Measurements from ENCODE around the gene ZSWIM6.
"Not testable (repeated sequence)": the region's sequence is repeated elsewhere in the genome, so short reads cannot be mapped to it uniquely, and the experiment has no call there.

ZSWIM6 gene

DNA sequence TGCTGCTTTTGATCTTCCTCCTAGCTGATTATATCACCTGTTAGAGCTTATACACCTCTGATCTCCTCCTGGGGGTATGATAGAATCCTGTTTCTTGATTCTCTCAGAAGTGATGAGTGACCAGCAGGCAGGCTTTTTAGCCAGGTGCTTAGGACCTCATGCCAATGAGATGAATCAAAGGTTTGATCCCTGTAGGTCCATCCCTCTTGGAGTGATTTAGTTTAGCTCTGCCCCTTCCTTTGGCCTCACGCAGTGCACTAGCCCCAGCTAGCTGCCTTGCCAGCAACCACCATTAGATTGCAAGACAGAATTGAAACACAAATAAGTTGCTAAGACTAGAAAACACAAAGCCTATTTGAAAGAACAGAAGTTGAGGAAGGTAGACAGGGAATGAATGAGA, 84.4 kb downstream of the ZSWIM6 start:
- no peak overlapping the region for H3K4me3 ChIP-seq (ENCODE audit: low read depth, low read length)
- in situ Hi-C loops (cut with HindIII; ENCODE audit: low sequenced_read_pairs), result no loop called here
- TF ChIP-seq, protein P1, sequence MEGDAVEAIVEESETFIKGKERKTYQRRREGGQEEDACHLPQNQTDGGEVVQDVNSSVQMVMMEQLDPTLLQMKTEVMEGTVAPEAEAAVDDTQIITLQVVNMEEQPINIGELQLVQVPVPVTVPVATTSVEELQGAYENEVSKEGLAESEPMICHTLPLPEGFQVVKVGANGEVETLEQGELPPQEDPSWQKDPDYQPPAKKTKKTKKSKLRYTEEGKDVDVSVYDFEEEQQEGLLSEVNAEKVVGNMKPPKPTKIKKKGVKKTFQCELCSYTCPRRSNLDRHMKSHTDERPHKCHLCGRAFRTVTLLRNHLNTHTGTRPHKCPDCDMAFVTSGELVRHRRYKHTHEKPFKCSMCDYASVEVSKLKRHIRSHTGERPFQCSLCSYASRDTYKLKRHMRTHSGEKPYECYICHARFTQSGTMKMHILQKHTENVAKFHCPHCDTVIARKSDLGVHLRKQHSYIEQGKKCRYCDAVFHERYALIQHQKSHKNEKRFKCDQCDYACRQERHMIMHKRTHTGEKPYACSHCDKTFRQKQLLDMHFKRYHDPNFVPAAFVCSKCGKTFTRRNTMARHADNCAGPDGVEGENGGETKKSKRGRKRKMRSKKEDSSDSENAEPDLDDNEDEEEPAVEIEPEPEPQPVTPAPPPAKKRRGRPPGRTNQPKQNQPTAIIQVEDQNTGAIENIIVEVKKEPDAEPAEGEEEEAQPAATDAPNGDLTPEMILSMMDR (IDR thresholded peaks at IDR 0.05; ENCODE audit: low read depth, low read length), result no peak
- no peak for DNase-seq (ENCODE audit: low read depth, low spot score)

DNA sequence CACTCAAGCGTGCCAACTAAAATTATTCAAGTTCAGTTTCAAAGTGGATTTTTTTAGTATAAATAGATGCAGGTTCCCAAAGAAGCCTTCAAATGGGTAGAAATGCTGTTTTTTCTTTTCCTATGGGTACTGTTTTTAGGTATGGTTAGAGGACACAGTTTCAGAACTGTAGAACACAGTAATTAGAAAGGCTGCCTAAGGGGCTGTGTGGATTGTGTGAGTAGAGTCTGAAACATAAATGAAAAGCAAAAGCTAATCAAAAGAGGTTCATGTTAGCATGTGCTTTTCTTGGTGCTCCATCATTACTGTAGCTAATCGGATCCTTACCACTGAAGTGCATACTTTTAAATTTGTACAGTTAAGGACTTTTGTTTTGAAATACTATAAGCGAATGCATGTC, 85.3 kb downstream of the ZSWIM6 start:
- DNase-seq (ENCODE audit: low read depth, low spot score), result no peak
- TF ChIP-seq, protein P1 (IDR thresholded peaks at IDR 0.05; ENCODE audit: low read depth, low read length), result no peak
- H3K4me3 ChIP-seq (ENCODE audit: low read depth, low read length), result no peak overlapping the region
- in situ Hi-C loops (cut with HindIII; ENCODE audit: low sequenced_read_pairs), result no loop called here

DNA sequence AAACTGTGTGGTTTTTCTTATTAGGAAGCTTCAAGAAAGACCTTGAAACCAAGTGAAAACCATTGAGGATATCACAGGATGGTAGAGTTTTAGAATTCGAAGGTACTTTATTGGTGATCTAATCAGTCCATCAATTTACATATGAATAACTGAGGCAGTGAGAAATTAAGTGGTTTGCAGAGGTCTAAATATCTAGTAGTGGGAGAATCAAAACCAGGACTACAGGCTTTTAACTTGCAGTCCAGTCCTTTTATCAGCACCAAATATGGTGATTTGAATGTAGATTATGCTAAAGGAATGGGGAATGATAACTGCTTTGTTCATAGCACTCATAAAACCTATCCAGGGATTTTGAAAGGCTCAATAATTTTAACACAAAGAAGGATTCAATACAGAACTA, 85.8 kb downstream of the ZSWIM6 start:
- in situ Hi-C loops (cut with HindIII; ENCODE audit: low sequenced_read_pairs), result no loop called here
- TF ChIP-seq, protein P1 (IDR thresholded peaks at IDR 0.05; ENCODE audit: low read depth, low read length), result no peak
- H3K4me3 ChIP-seq (ENCODE audit: low read depth, low read length), result no peak overlapping the region
- DNase-seq (ENCODE audit: low read depth, low spot score), result no peak

DNA sequence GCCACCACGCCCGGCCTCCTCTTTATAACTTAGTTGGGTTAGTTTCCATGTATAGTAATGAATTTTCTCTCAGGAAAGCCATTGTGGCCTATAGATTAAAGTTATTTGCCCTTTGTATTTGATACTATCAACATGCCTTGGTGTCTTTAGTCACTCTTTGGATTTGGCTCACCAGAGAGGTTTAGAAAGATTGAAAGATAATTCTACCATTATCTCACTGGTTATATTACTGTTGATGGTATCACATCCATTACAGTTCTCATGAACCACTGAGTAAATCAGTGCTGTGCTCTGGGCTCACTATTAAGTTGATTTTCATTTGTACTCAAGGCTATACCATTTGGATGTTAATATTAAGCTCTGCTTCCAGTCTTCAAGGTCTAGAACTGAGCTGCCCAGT, 87.0 kb downstream of the ZSWIM6 start:
- DNase-seq (ENCODE audit: low read depth, low spot score), result no peak
- TF ChIP-seq, protein P1 (IDR thresholded peaks at IDR 0.05; ENCODE audit: low read depth, low read length), result no peak
- no peak overlapping the region for H3K4me3 ChIP-seq (ENCODE audit: low read depth, low read length)
- in situ Hi-C loops (cut with HindIII; ENCODE audit: low sequenced_read_pairs), result no loop called here

DNA sequence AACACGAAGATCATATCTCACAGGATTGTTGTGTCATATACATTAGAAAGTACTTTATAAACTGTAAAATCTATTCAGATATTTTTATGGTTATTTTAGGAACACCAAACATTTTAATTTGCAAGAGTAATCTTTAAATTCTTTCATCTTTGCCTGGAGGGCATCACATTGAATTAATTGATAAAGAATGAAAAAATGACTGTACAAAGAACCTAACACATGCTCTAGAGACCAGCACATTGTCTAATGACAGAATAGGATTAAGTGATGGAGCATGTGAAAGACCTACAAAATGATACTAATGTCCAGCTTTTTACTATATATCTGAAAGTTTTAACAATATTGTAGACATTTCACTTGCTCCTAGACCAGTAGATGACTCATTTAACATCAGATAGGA, 88.0 kb downstream of the ZSWIM6 start:
- no peak for DNase-seq (ENCODE audit: low read depth, low spot score)
- in situ Hi-C loops (cut with HindIII; ENCODE audit: low sequenced_read_pairs), result no loop called here
- H3K4me3 ChIP-seq (ENCODE audit: low read depth, low read length), result no peak overlapping the region
- TF ChIP-seq, protein P1 (IDR thresholded peaks at IDR 0.05; ENCODE audit: low read depth, low read length), result no peak

DNA sequence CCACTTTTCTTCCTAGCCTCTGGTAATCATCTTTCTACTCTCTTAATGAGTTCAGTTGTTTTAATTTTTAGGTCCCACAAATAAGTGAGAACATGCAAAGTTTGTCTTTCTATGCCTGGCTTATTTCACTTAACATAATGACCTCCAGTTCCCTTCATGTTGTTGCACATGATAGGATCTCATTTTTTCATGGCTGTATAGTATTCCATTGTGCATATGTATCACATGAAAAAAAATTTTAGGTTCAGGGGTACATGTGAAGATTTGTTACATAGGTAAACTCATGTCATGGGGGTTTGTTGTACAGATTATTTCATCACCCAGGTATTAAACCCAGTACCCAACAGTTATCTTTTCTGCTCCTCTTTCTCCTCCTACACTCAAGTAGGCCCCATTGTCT, 89.2 kb downstream of the ZSWIM6 start:
- in situ Hi-C loops (cut with HindIII; ENCODE audit: low sequenced_read_pairs); DNase-seq (ENCODE audit: low read depth, low spot score); H3K4me3 ChIP-seq (ENCODE audit: low read depth, low read length): not testable (repeated sequence)

DNA sequence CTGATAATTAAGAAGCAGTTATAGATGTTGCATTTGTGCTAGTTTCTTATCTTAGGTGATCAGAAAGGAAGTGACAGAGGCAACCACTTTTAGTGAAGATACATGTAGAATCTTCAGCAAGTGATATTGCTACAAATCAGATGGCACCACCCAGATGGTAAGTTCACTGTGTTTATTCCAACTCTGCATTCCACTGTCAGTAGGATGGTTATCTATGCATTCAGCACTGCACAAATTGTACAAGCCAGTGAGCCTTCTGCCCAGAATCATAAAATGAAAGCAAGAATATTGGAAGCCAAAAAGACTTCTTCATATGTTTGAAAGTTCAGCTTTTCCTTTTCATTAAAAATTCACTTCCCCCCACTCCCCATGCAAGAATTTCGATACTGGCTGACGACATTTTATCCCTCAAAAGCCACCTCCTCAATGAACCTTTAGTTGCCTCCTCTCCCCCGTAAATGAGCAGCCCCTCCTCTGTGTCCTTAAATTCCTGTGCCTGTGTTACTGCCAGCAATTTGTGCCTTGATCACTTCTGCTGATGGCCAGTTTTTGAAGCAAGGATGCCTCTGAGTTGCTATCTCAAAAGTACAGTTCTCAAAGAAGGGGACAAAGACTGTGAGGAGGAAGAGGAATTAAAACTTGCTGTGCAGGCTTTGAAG, 91.6 kb downstream of the ZSWIM6 start:
- no peak for DNase-seq (ENCODE audit: low read depth, low spot score)
- TF ChIP-seq, protein P1 (IDR thresholded peaks at IDR 0.05; ENCODE audit: low read depth, low read length), result no peak
- H3K4me3 ChIP-seq (ENCODE audit: low read depth, low read length), result no peak overlapping the region
- in situ Hi-C loops (cut with HindIII; ENCODE audit: low sequenced_read_pairs), result no loop called here
